WTC11 (cell line): ENCODE data around the gene NUDT14. TPM values are rescaled to one million over a fixed set of nuclear protein-coding genes. Genes with fewer than 3 reads are reported as not detected.

ENCODE experiments used
- ATAC-seq: fragments of 200-7000 bp; cut with Tn5 transposase; 2 replicates; pipeline ENCODE4 v1.10.0; 2021; ENCODE audit warnings: mild to moderate bottlenecking, moderate library complexity
- CTCF ChIA-PET: fragments of 300-600 bp; sonication (Branson Sonifier 250); formaldehyde crosslinking; loops from one replicate; lab custom pipeline; 2021; ENCODE audit warnings: antibody characterized with exemption; lab: Charles Lee
- POLR2A ChIA-PET: fragments of 350-600 bp; sonication (Branson Sonifier 250); formaldehyde crosslinking; loops from one replicate; lab custom pipeline; 2021; ENCODE audit warnings: antibody characterized with exemption; lab: Charles Lee
- DNase-seq: peaks from one replicate; pipeline ENCODE4 v3.0.0; 2021; ENCODE audit warnings: low spot score
- H3K27ac Mint-ChIP-seq: 2 replicates; pipeline ENCODE4 v1.8.0; 2021; ENCODE audit warnings: mixed read lengths
- H3K27me3 Mint-ChIP-seq: 2 replicates; pipeline ENCODE4 v1.8.0; 2021; ENCODE audit warnings: low read depth, mild to moderate bottlenecking, moderate library complexity, mixed read lengths
- H3K36me3 Mint-ChIP-seq: 2 replicates; pipeline ENCODE4 v1.8.0; 2021; ENCODE audit warnings: mixed read lengths
- H3K4me1 Mint-ChIP-seq: 2 replicates; pipeline ENCODE4 v1.8.0; 2022; ENCODE audit warnings: mixed read lengths
- H3K4me3 Mint-ChIP-seq: 2 replicates; pipeline ENCODE4 v1.8.0; 2021; ENCODE audit warnings: mild to moderate bottlenecking, moderate library complexity, mixed read lengths
- H3K9me3 Mint-ChIP-seq: 2 replicates; pipeline ENCODE4 v1.8.0; 2021; ENCODE audit warnings: mixed read lengths
- AFF4 ChIP-seq: sonication (generic); formaldehyde crosslinking; IDR thresholded peaks from 2 replicates; pipeline ENCODE4 v1.8.1; 2023; ENCODE audit warnings: mild to moderate bottlenecking, missing genetic modification reagents, borderline replicate concordance
- ATF3 ChIP-seq: sonication (generic); formaldehyde crosslinking; conservative IDR thresholded peaks from 2 replicates; pipeline ENCODE4 v1.8.1; 2022; ENCODE audit warnings: mild to moderate bottlenecking, missing genetic modification reagents
- E2F1 ChIP-seq: sonication (generic); formaldehyde crosslinking; IDR thresholded peaks from 2 replicates; pipeline ENCODE4 v1.8.0; 2022; ENCODE audit warnings: mild to moderate bottlenecking, missing genetic modification reagents
- E2F5 ChIP-seq: sonication (generic); formaldehyde crosslinking; IDR thresholded peaks from 2 replicates; pipeline ENCODE4 v1.8.1; 2022; ENCODE audit warnings: mild to moderate bottlenecking, moderate library complexity, missing genetic modification reagents
- FOXK1 ChIP-seq: sonication (generic); formaldehyde crosslinking; IDR thresholded peaks from 2 replicates; pipeline ENCODE4 v1.8.0; 2022; ENCODE audit warnings: mild to moderate bottlenecking, moderate library complexity, missing genetic modification reagents
- GTF2I ChIP-seq: fragments of 250-450 bp; sonication (Bioruptor Pico); conservative IDR thresholded peaks from 2 replicates; pipeline ENCODE4 v1.4.0; 2021; ENCODE audit warnings: mild to moderate bottlenecking
- JAZF1 ChIP-seq: fragments of 250-450 bp; sonication (Bioruptor Pico); IDR thresholded peaks from 2 replicates; pipeline ENCODE4 v1.9.0; 2021; ENCODE audit warnings: moderate library complexity, mild to moderate bottlenecking, inconsistent platforms
- MAX ChIP-seq: sonication (generic); formaldehyde crosslinking; IDR thresholded peaks from 2 replicates; pipeline ENCODE4 v1.8.0; 2022; ENCODE audit warnings: mild to moderate bottlenecking, missing genetic modification reagents
- MYBL2 ChIP-seq: sonication (generic); formaldehyde crosslinking; IDR thresholded peaks from 2 replicates; pipeline ENCODE4 v1.8.1; 2023; ENCODE audit warnings: mild to moderate bottlenecking, moderate library complexity, missing genetic modification reagents
- NR1H2 ChIP-seq: sonication (generic); formaldehyde crosslinking; IDR thresholded peaks from 2 replicates; pipeline ENCODE4 v1.9.0; 2021; ENCODE audit warnings: mild to moderate bottlenecking, moderate library complexity, missing genetic modification reagents
- NR2C2 ChIP-seq: sonication (generic); formaldehyde crosslinking; IDR thresholded peaks from 2 replicates; pipeline ENCODE4 v1.8.0; 2022; ENCODE audit warnings: mild to moderate bottlenecking, missing genetic modification reagents
- NR3C1 ChIP-seq: sonication (generic); formaldehyde crosslinking; conservative IDR thresholded peaks from 2 replicates; pipeline ENCODE4 v1.8.1; 2023; ENCODE audit warnings: low read depth, mild to moderate bottlenecking, missing genetic modification reagents
- OVOL2 ChIP-seq: fragments of 250-450 bp; sonication (Bioruptor Pico); IDR thresholded peaks from 2 replicates; pipeline ENCODE4 v1.9.0; 2021; ENCODE audit warnings: mild to moderate bottlenecking, borderline replicate concordance
- RORB ChIP-seq: fragments of 250-450 bp; sonication (Bioruptor Pico); IDR thresholded peaks from 2 replicates; pipeline ENCODE4 v1.9.0; 2021; ENCODE audit warnings: mild to moderate bottlenecking
- SMAD3 ChIP-seq: sonication (generic); formaldehyde crosslinking; IDR thresholded peaks from 2 replicates; pipeline ENCODE4 v1.8.0; 2022; ENCODE audit warnings: missing genetic modification reagents, mild to moderate bottlenecking, borderline replicate concordance
- SMAD4 ChIP-seq: sonication (generic); formaldehyde crosslinking; IDR thresholded peaks from 2 replicates; pipeline ENCODE4 v1.8.0; 2022; ENCODE audit warnings: mild to moderate bottlenecking, missing genetic modification reagents
- ZBTB21 ChIP-seq: sonication (generic); formaldehyde crosslinking; IDR thresholded peaks from 2 replicates; pipeline ENCODE4 v1.8.1; 2023; ENCODE audit warnings: mild to moderate bottlenecking, missing genetic modification reagents, borderline replicate concordance
- ZNF263 ChIP-seq: sonication (generic); formaldehyde crosslinking; IDR thresholded peaks from 2 replicates; pipeline ENCODE4 v1.8.1; 2022; ENCODE audit warnings: low read depth, mild to moderate bottlenecking, moderate library complexity, missing genetic modification reagents
- ZNF396 ChIP-seq: fragments of 250-450 bp; sonication (Bioruptor Pico); IDR thresholded peaks from 2 replicates; pipeline ENCODE4 v1.8.0; 2021; ENCODE audit warnings: mild to moderate bottlenecking, moderate library complexity, borderline replicate concordance
- ZNF425 ChIP-seq: fragments of 250-450 bp; sonication (Bioruptor Pico); conservative IDR thresholded peaks from 2 replicates; pipeline ENCODE4 v1.9.0; 2021; ENCODE audit warnings: mild to moderate bottlenecking
- total RNA-seq: library from RNA; stranded (reverse); gene quantifications from 3 replicates; pipeline ENCODE4 v1.2.3, GENCODE V29; 2021
- TF ChIP-seq, protein P1 (sequence below): sonication (generic); formaldehyde crosslinking; IDR thresholded peaks from 2 replicates; pipeline ENCODE4 v1.8.1; 2023; ENCODE audit warnings: mild to moderate bottlenecking, missing genetic modification reagents, moderate library complexity

The NUDT14 gene
- total RNA-seq, 1 experiment from 2014 or later = 35.4 TPM

GRCh38 chr14:105227346-105227745 is 46.2 kb upstream of the NUDT14 start:
- no peak for ATAC-seq
- POLR2A ChIA-PET = no interaction called here
- H3K27me3 Mint-ChIP-seq = no peaks in the 10 kb centered on the region
- CTCF ChIA-PET = interaction anchor here (1.4 kb wide), 1 partner anchor 125 kb away, joined by 3 read pairs; no protein-coding TSS in a partner anchor
- no peak overlapping the region; the same call in 1 of the 2 replicates for H3K27ac Mint-ChIP-seq
- H3K9me3 Mint-ChIP-seq = no peaks in the 10 kb centered on the region
- no peaks in the 10 kb centered on the region for H3K4me1 Mint-ChIP-seq
- no peak overlapping the region for H3K4me3 Mint-ChIP-seq
- no peak for DNase-seq
- H3K36me3 Mint-ChIP-seq = peaks cover 17% of the 10 kb centered on the region
- TF ChIP-seq ZNF425 (CRISPR knock-in tag) (no peak), SMAD4 (CRISPR knock-in tag) (no peak), E2F5 (CRISPR knock-in tag) (no peak), MAX (CRISPR knock-in tag) (no peak), SMAD3 (no peak), ATF3 (CRISPR knock-in tag) (no peak), MYBL2 (CRISPR knock-in tag) (no peak), NR2C2 (no peak), ZNF263 (CRISPR knock-in tag) (no peak), OVOL2 (no peak), GTF2I (CRISPR knock-in tag) (no peak), ZNF396 (CRISPR knock-in tag) (no peak), ZBTB21 (CRISPR knock-in tag) (no peak), JAZF1 (no peak), AFF4 (CRISPR knock-in tag) (no peak), FOXK1 (CRISPR knock-in tag) (no peak), NR1H2 (CRISPR knock-in tag) (no peak), RORB (CRISPR knock-in tag) (no peak)
- TF ChIP-seq, protein P1, sequence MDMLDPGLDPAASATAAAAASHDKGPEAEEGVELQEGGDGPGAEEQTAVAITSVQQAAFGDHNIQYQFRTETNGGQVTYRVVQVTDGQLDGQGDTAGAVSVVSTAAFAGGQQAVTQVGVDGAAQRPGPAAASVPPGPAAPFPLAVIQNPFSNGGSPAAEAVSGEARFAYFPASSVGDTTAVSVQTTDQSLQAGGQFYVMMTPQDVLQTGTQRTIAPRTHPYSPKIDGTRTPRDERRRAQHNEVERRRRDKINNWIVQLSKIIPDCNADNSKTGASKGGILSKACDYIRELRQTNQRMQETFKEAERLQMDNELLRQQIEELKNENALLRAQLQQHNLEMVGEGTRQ = no peak

DNA sequence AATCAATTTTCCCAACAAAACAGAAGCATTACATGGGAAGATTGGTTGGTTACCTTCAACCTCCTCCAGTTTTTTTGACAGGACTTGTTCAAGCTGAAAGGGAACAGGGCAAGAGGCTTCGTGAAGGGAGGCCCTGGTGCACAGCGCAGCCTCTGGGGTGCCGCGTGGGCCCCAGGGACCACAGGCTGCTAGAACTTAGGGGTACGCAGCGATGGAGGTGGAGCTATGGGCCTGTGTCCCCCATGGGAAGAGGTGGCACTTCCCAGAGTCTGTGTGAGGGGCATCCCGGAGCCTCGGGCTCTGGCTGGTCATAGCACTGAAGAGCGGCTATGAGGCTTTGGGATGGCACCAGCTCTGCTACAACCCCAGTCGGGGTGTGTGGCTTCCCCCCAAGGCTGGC is 45.1 kb upstream of the NUDT14 start:
- DNase-seq (no peak), ATAC-seq (no peak)
- H3K9me3 Mint-ChIP-seq = no peaks in the 10 kb centered on the region
- POLR2A ChIA-PET = no interaction called here
- no peak overlapping the region for H3K4me3 Mint-ChIP-seq
- no peak overlapping the region for H3K27ac Mint-ChIP-seq
- no peaks in the 10 kb centered on the region for H3K4me1 Mint-ChIP-seq
- TF ChIP-seq NR3C1 (CRISPR knock-in tag) = no peak
- TF ChIP-seq E2F1 (CRISPR knock-in tag) = no peak
- TF ChIP-seq GTF2I (CRISPR knock-in tag) = no peak
- CTCF ChIA-PET = interaction anchor here (1.4 kb wide), 1 partner anchor 126 kb away, joined by 3 read pairs; no protein-coding TSS in a partner anchor
- H3K27me3 Mint-ChIP-seq = no peaks in the 10 kb centered on the region
- H3K36me3 Mint-ChIP-seq = peaks cover 17% of the 10 kb centered on the region
